Measurements from ENCODE around the gene C5orf58. TPM values are rescaled to one million over a fixed set of nuclear protein-coding genes. Genes with fewer than 3 reads are reported as not detected.

C5orf58 gene
- total RNA-seq, 1 donor from 2014 or later, result not detected

- H3K9me3 Mint-ChIP-seq, result peaks cover 29% of the 10 kb centered on the region
- no peak overlapping the region for H3K4me2 ChIP-seq
- H3K27ac ChIP-seq, result no peak overlapping the region
Observed at GRCh38 chr5:170286386-170286925, 53.7 kb downstream of the C5orf58 start.

GRCh38 chr5:170287532-170287931 lies 54.7 kb downstream of the C5orf58 start:
- H3K4me3 Mint-ChIP-seq, result no peak overlapping the region
- Histone ChIP-seq H4K20me1 (ENCODE audit: low read depth) (no peaks in the 10 kb centered on the region), H3K79me2 (ENCODE audit: low read depth) (no peaks in the 10 kb centered on the region), H3F3A (ENCODE audit: low read depth) (no peaks in the 10 kb centered on the region), H3K4me3 (no peak overlapping the region), H3K4me2 (no peak overlapping the region), H2AFZ (replicated peaks) (no peak overlapping the region), H3K9ac (no peak overlapping the region), H3K36me3 (no peaks in the 10 kb centered on the region), H3K27ac (no peak overlapping the region), H3K27me3 (no peaks in the 10 kb centered on the region), H3K4me1 (no peaks in the 10 kb centered on the region), H3K9me3 (ENCODE audit: low read depth) (peaks cover 6% of the 10 kb centered on the region)
- peaks cover 9% of the 10 kb centered on the region for H3K27me3 Mint-ChIP-seq (ENCODE audit: insufficient read depth, low read depth)
- H3K27ac Mint-ChIP-seq, result no peak overlapping the region
- peaks cover 29% of the 10 kb centered on the region for H3K9me3 Mint-ChIP-seq
- DNase-seq (ENCODE audit: low spot score), result no peak
- H3K4me1 Mint-ChIP-seq, result no peaks in the 10 kb centered on the region
- no peaks in the 10 kb centered on the region for H3K36me3 Mint-ChIP-seq
- TF ChIP-seq EZH2 (IDR thresholded peaks at IDR 0.05) (no peak), EZH2phosphoT487 (IDR thresholded peaks at IDR 0.05) (no peak), CTCF (IDR thresholded peaks at IDR 0.05) (no peak)

More at GRCh38 chr5:170286386-170286925, 53.7 kb downstream of the C5orf58 start:
- Histone ChIP-seq H3K79me2 (ENCODE audit: low read depth) (no peaks in the 10 kb centered on the region), H3F3A (ENCODE audit: low read depth) (no peaks in the 10 kb centered on the region), H4K20me1 (ENCODE audit: low read depth) (no peaks in the 10 kb centered on the region), H3K4me3 (no peak overlapping the region), H3K36me3 (no peaks in the 10 kb centered on the region), H3K9ac (no peak overlapping the region), H2AFZ (replicated peaks) (no peak overlapping the region), H3K9me3 (ENCODE audit: low read depth) (peaks cover 6% of the 10 kb centered on the region), H3K27me3 (no peaks in the 10 kb centered on the region), H3K4me1 (no peaks in the 10 kb centered on the region)
- no peak for DNase-seq (ENCODE audit: low spot score)
- H3K4me1 Mint-ChIP-seq, result no peaks in the 10 kb centered on the region
- H3K27ac Mint-ChIP-seq, result no peak overlapping the region
- peaks cover 10% of the 10 kb centered on the region for H3K27me3 Mint-ChIP-seq (ENCODE audit: insufficient read depth, low read depth)
- H3K36me3 Mint-ChIP-seq, result no peaks in the 10 kb centered on the region
- no peak for TF ChIP-seq CTCF (IDR thresholded peaks at IDR 0.05)
- no peak for TF ChIP-seq EZH2phosphoT487 (IDR thresholded peaks at IDR 0.05)
- no peak for TF ChIP-seq EZH2 (IDR thresholded peaks at IDR 0.05)
- no peak overlapping the region for H3K4me3 Mint-ChIP-seq

GRCh38 chr5:170288151-170288550 lies 55.4 kb downstream of the C5orf58 start:
- no peak overlapping the region for H3K27ac ChIP-seq
- H3K4me1 ChIP-seq, result no peaks in the 10 kb centered on the region
- H3K27me3 Mint-ChIP-seq (ENCODE audit: insufficient read depth, low read depth), result peaks cover 9% of the 10 kb centered on the region
- no peak overlapping the region for H2AFZ ChIP-seq (replicated peaks)
- no peaks in the 10 kb centered on the region for H4K20me1 ChIP-seq (ENCODE audit: low read depth)
- H3F3A ChIP-seq (ENCODE audit: low read depth), result no peaks in the 10 kb centered on the region
- DNase-seq (ENCODE audit: low spot score), result no peak
- H3K36me3 Mint-ChIP-seq, result no peaks in the 10 kb centered on the region
- no peak overlapping the region for H3K9ac ChIP-seq
- peaks cover 6% of the 10 kb centered on the region for H3K9me3 ChIP-seq (ENCODE audit: low read depth)
- H3K27ac Mint-ChIP-seq, result no peak overlapping the region
- H3K36me3 ChIP-seq, result no peaks in the 10 kb centered on the region
- TF ChIP-seq CTCF (IDR thresholded peaks at IDR 0.05) (no peak), EZH2 (IDR thresholded peaks at IDR 0.05) (no peak), EZH2phosphoT487 (IDR thresholded peaks at IDR 0.05) (no peak)
- no peak overlapping the region for H3K4me2 ChIP-seq
- H3K79me2 ChIP-seq (ENCODE audit: low read depth), result no peaks in the 10 kb centered on the region
- H3K27me3 ChIP-seq, result no peaks in the 10 kb centered on the region
- H3K9me3 Mint-ChIP-seq, result peaks cover 29% of the 10 kb centered on the region
- H3K4me1 Mint-ChIP-seq, result no peaks in the 10 kb centered on the region
- no peak overlapping the region for H3K4me3 Mint-ChIP-seq
- H3K4me3 ChIP-seq, result no peak overlapping the region

All from neural progenitor cell (in vitro differentiated cells).